Lower leg skin (tissue), 3 donors: ENCODE measurements around the gene NR6A1.

ENCODE experiments used
- POLR2A ChIP-seq, 2 donors: fragments of 450-650 bp; IDR thresholded peaks; one replicate each; pipeline ENCODE4 v1.6.1; 2016 to 2017; ENCODE audit warnings: antibody characterized with exemption in 2 of 2, mild to moderate bottlenecking in 1 of 2, moderate library complexity in 1 of 2
- TF ChIP-seq, protein P1 (sequence below), 3 donors: fragments of 450-650 bp; IDR thresholded peaks; one replicate each; pipeline ENCODE4 v1.5.1; 2016; ENCODE audit warnings: antibody characterized with exemption in 3 of 3, mild to moderate bottlenecking in 3 of 3, moderate library complexity in 2 of 3

- TF ChIP-seq, protein P1, sequence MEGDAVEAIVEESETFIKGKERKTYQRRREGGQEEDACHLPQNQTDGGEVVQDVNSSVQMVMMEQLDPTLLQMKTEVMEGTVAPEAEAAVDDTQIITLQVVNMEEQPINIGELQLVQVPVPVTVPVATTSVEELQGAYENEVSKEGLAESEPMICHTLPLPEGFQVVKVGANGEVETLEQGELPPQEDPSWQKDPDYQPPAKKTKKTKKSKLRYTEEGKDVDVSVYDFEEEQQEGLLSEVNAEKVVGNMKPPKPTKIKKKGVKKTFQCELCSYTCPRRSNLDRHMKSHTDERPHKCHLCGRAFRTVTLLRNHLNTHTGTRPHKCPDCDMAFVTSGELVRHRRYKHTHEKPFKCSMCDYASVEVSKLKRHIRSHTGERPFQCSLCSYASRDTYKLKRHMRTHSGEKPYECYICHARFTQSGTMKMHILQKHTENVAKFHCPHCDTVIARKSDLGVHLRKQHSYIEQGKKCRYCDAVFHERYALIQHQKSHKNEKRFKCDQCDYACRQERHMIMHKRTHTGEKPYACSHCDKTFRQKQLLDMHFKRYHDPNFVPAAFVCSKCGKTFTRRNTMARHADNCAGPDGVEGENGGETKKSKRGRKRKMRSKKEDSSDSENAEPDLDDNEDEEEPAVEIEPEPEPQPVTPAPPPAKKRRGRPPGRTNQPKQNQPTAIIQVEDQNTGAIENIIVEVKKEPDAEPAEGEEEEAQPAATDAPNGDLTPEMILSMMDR (IDR thresholded peaks at IDR 0.05): no peak
- TF ChIP-seq POLR2A (IDR thresholded peaks at IDR 0.05): no peak
Observed at GRCh38 chr9:124782661-124783574, 11.8 kb upstream of the NR6A1 start.
